H9 (cell line): ENCODE measurements around the gene ZNF865. TPM values are rescaled to one million over a fixed set of nuclear protein-coding genes. Genes with fewer than 3 reads are reported as not detected.

ENCODE experiments used
- DNase-seq: peaks from one replicate; pipeline ENCODE4 v3.0.0-alpha.2; 2017
- H2AFZ ChIP-seq: one replicate; pipeline ENCODE4 v1.6.1; 2013; ENCODE audit warnings: mild to moderate bottlenecking, low read length, control low read depth, moderate library complexity
- H2AK5ac ChIP-seq: 2 replicates; pipeline ENCODE4 v1.6.1; 2013; ENCODE audit warnings: low read length, control low read depth, mixed read lengths; ENCODE audit not compliant: insufficient read length
- H2BK120ac ChIP-seq: one replicate; pipeline ENCODE4 v1.6.1; 2013; ENCODE audit warnings: low read depth, mild to moderate bottlenecking, low read length, control low read depth, inconsistent platforms; ENCODE audit not compliant: poor library complexity, severe bottlenecking
- H2BK12ac ChIP-seq: 2 replicates; pipeline ENCODE4 v1.6.1; 2013; ENCODE audit warnings: low read length, control low read depth, mixed read lengths, low read depth; ENCODE audit not compliant: insufficient read length
- H2BK15ac ChIP-seq: 2 replicates; pipeline ENCODE4 v1.6.1; 2013; ENCODE audit warnings: low read depth, low read length, control low read depth
- H2BK20ac ChIP-seq: one replicate; pipeline ENCODE4 v1.6.1; 2013; ENCODE audit warnings: low read depth, mild to moderate bottlenecking, low read length, control low read depth, inconsistent platforms; ENCODE audit not compliant: poor library complexity, severe bottlenecking
- H2BK5ac ChIP-seq: 2 replicates; pipeline ENCODE4 v1.6.1; 2013; ENCODE audit warnings: low read length, control low read depth, mixed read lengths; ENCODE audit not compliant: insufficient read length
- H3K14ac ChIP-seq: 2 replicates; pipeline ENCODE4 v1.6.1; 2013; ENCODE audit warnings: low read length, control low read depth; ENCODE audit not compliant: insufficient read depth
- H3K18ac ChIP-seq: 2 replicates; pipeline ENCODE4 v1.6.1; 2013; ENCODE audit warnings: low read depth, mild to moderate bottlenecking, mixed read lengths, low read length, control low read depth; ENCODE audit not compliant: insufficient read length
- H3K23ac ChIP-seq: 2 replicates; pipeline ENCODE4 v1.6.1; 2013; ENCODE audit warnings: low read length, control low read depth, mixed read lengths, low read depth; ENCODE audit not compliant: insufficient read length
- H3K23me2 ChIP-seq: 2 replicates; pipeline ENCODE4 v1.6.1; 2013; ENCODE audit warnings: low read depth, mild to moderate bottlenecking, mixed read lengths, low read length, control low read depth; ENCODE audit not compliant: insufficient read length, poor library complexity, severe bottlenecking
- H3K27ac ChIP-seq: 2 replicates; pipeline ENCODE4 v1.5.1; 2013; ENCODE audit warnings: low read length, control low read depth, mixed read lengths, low read depth; ENCODE audit not compliant: insufficient read length
- H3K27me3 ChIP-seq: 2 replicates; pipeline ENCODE4 v1.6.1; 2013; ENCODE audit warnings: low read length, control low read depth, inconsistent platforms; ENCODE audit not compliant: insufficient read depth
- H3K4ac ChIP-seq: 2 replicates; pipeline ENCODE4 v1.6.1; 2013; ENCODE audit warnings: low read depth, mild to moderate bottlenecking, control low read depth, inconsistent platforms, low read length, moderate library complexity
- H3K4me1 ChIP-seq: 2 replicates; pipeline ENCODE4 v1.6.1; 2013; ENCODE audit warnings: low read length, control low read depth, inconsistent platforms; ENCODE audit not compliant: insufficient read depth
- H3K4me2 ChIP-seq: 2 replicates; pipeline ENCODE4 v1.6.1; 2013; ENCODE audit warnings: low read length, control low read depth, mixed read lengths; ENCODE audit not compliant: insufficient read length, insufficient read depth
- H3K56ac ChIP-seq: 2 replicates; pipeline ENCODE4 v1.6.1; 2013; ENCODE audit warnings: low read depth, mild to moderate bottlenecking, mixed read lengths, low read length, control low read depth; ENCODE audit not compliant: insufficient read length
- H3K79me1 ChIP-seq: 2 replicates; pipeline ENCODE4 v1.6.1; 2013; ENCODE audit warnings: low read depth, mild to moderate bottlenecking, moderate library complexity, low read length, control low read depth, inconsistent platforms; ENCODE audit not compliant: insufficient read depth, poor library complexity, severe bottlenecking
- H3K79me2 ChIP-seq: 2 replicates; pipeline ENCODE4 v1.6.1; 2013; ENCODE audit warnings: low read length, control low read depth, inconsistent platforms; ENCODE audit not compliant: insufficient read depth
- H3K9ac ChIP-seq: 2 replicates; pipeline ENCODE4 v1.6.1; 2013; ENCODE audit warnings: low read length, control low read depth, mixed read lengths; ENCODE audit not compliant: insufficient read length; ENCODE audit errors: extremely low read depth
- H3K9me3 ChIP-seq: one replicate; pipeline ENCODE4 v1.6.1; 2013; ENCODE audit warnings: low read depth, low read length, inconsistent platforms; ENCODE audit not compliant: control insufficient read depth
- H3T11ph ChIP-seq: one replicate; pipeline ENCODE4 v1.6.1; 2013; ENCODE audit warnings: mild to moderate bottlenecking, low read length, control low read depth, inconsistent platforms
- H4K20me1 ChIP-seq: one replicate; pipeline ENCODE4 v1.6.1; 2013; ENCODE audit not compliant: control insufficient read depth, insufficient read length, insufficient read depth
- H4K5ac ChIP-seq: 2 replicates; pipeline ENCODE4 v1.6.1; 2013; ENCODE audit warnings: low read depth, mild to moderate bottlenecking, mixed read lengths, low read length, control low read depth; ENCODE audit not compliant: insufficient read length
- H4K8ac ChIP-seq: replicated peaks from 2 replicates; pipeline ENCODE4 v1.6.1; 2013; ENCODE audit warnings: low read length, control low read depth, mixed read lengths, low read depth; ENCODE audit not compliant: insufficient read length
- H4K91ac ChIP-seq: 2 replicates; pipeline ENCODE4 v1.6.1; 2013; ENCODE audit warnings: low read depth, mild to moderate bottlenecking, moderate library complexity, mixed read lengths, low read length, control low read depth; ENCODE audit not compliant: insufficient read length
- H3K27ac Mint-ChIP-seq, 3 experiments: 2 replicates in 2 of 3; 3 replicates in 1 of 3; pipeline ENCODE4 v1.8.0; 2020 to 2021; ENCODE audit warnings: mixed read lengths in 3 of 3, mild to moderate bottlenecking in 1 of 3, moderate library complexity in 1 of 3
- H3K27me3 Mint-ChIP-seq: 2 replicates; pipeline ENCODE4 v1.8.0; 2021; ENCODE audit warnings: low read depth, mild to moderate bottlenecking, moderate library complexity, mixed read lengths
- H3K36me3 Mint-ChIP-seq, 3 experiments: 2 replicates in 2 of 3; 3 replicates in 1 of 3; pipeline ENCODE4 v1.8.0; 2020 to 2021; ENCODE audit warnings: low read depth in 3 of 3, mixed read lengths in 3 of 3; ENCODE audit not compliant: insufficient read depth in 1 of 3
- H3K4me1 Mint-ChIP-seq, 2 experiments: 2 replicates each; pipeline ENCODE4 v1.8.0; 2020; ENCODE audit warnings: mixed read lengths in 2 of 2
- H3K4me3 Mint-ChIP-seq, 2 experiments: 2 replicates in 1 of 2; 3 replicates in 1 of 2; pipeline ENCODE4 v1.8.0; 2020 to 2021; ENCODE audit warnings: mild to moderate bottlenecking in 2 of 2, mixed read lengths in 2 of 2, moderate library complexity in 1 of 2
- H3K9me3 Mint-ChIP-seq, 2 experiments: 2 replicates in 1 of 2; 3 replicates in 1 of 2; pipeline ENCODE4 v1.8.0; 2020; ENCODE audit warnings: mild to moderate bottlenecking in 2 of 2, mixed read lengths in 2 of 2, moderate library complexity in 1 of 2
- WGBS: extraction: QIAGEN DNeasy Blood & Tissue Kit; methylation state at CpG from one replicate; pipeline ENCODE4 v1.1.7; 2013; ENCODE audit warnings: missing lambda C conversion rate, low lambda C conversion rate, mixed read lengths; ENCODE audit not compliant: insufficient read length; ENCODE audit errors: extremely low coverage; 5-methylcytosine and 5-hydroxymethylcytosine counted together
- total RNA-seq: library from RNA; stranded (reverse); gene quantifications from 2 replicates; pipeline ENCODE4 v1.2.1, GENCODE V29; 2021
- TF ChIP-seq, protein P1 (sequence below): fragments of 200-600 bp; sonication (generic); conservative IDR thresholded peaks from 3 replicates; pipeline ENCODE4 v1.8.0; 2021; ENCODE audit warnings: antibody characterized with exemption, mild to moderate bottlenecking

The ZNF865 gene
- total RNA-seq, 1 experiment from 2014 or later: 14.3 TPM

DNA sequence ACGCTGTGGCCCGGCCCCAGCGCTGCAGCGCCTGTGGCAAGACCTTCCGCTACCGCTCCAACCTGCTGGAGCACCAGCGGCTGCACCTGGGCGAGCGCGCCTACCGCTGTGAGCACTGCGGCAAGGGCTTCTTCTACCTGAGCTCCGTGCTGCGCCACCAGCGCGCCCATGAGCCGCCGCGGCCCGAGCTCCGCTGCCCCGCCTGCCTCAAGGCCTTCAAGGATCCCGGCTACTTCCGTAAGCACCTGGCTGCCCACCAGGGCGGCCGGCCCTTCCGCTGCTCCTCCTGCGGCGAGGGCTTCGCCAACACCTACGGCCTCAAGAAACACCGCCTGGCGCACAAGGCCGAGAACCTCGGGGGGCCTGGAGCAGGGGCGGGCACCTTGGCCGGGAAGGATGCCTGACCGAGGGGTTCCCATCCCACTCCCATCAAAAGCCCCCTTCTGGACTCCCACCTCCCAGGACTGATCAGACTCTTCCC lies 11.0 kb downstream of the ZNF865 start:
- H2BK15ac ChIP-seq: no peak overlapping the region
- H4K8ac ChIP-seq: no peak overlapping the region
- H3K27ac ChIP-seq: no peak overlapping the region
- H3K9me3 ChIP-seq: no peaks in the 10 kb centered on the region
- H4K5ac ChIP-seq: no peak overlapping the region
- no peak overlapping the region for H3T11ph ChIP-seq
- no peak overlapping the region for H3K56ac ChIP-seq
- H2BK120ac ChIP-seq: no peak overlapping the region
- no peak overlapping the region for H4K91ac ChIP-seq
- no peaks in the 10 kb centered on the region for H3K79me1 ChIP-seq
- H3K4me2 ChIP-seq: no peak overlapping the region
- TF ChIP-seq, protein P1, sequence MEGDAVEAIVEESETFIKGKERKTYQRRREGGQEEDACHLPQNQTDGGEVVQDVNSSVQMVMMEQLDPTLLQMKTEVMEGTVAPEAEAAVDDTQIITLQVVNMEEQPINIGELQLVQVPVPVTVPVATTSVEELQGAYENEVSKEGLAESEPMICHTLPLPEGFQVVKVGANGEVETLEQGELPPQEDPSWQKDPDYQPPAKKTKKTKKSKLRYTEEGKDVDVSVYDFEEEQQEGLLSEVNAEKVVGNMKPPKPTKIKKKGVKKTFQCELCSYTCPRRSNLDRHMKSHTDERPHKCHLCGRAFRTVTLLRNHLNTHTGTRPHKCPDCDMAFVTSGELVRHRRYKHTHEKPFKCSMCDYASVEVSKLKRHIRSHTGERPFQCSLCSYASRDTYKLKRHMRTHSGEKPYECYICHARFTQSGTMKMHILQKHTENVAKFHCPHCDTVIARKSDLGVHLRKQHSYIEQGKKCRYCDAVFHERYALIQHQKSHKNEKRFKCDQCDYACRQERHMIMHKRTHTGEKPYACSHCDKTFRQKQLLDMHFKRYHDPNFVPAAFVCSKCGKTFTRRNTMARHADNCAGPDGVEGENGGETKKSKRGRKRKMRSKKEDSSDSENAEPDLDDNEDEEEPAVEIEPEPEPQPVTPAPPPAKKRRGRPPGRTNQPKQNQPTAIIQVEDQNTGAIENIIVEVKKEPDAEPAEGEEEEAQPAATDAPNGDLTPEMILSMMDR: no peak
- H3K23ac ChIP-seq: no peak overlapping the region
- no peaks in the 10 kb centered on the region for H3K27me3 ChIP-seq
- no peak overlapping the region for H3K9ac ChIP-seq
- Mint-ChIP-seq H3K9me3 (no peaks in the 10 kb centered on the region; a peak in 1 of 5 replicates), H3K27ac (peak overlapping the region in 1 of 3 experiments; percentile 57; a peak in 1 of 7 replicates), H3K4me1 (peaks cover 0 to 2% of the 10 kb centered on the region in 2 experiments; a peak in 1 of 4 replicates), H3K4me3 (no peak overlapping the region), H3K27me3 (peaks cover 2% of the 10 kb centered on the region), H3K36me3 (peaks cover 22 to 46% (median 45%) of the 10 kb centered on the region in 3 experiments)
- WGBS: no CpG with 5 or more reads among the region's 38 CpGs
- no peaks in the 10 kb centered on the region for H3K79me2 ChIP-seq
- no peak overlapping the region for H2BK20ac ChIP-seq
- no peak overlapping the region for H3K18ac ChIP-seq
- H3K4me1 ChIP-seq: no peaks in the 10 kb centered on the region
- no peak overlapping the region for H3K14ac ChIP-seq
- H2BK12ac ChIP-seq: no peak overlapping the region
- no peak overlapping the region for H3K4ac ChIP-seq
- no peak overlapping the region for H2AK5ac ChIP-seq
- H2BK5ac ChIP-seq: no peak overlapping the region
- DNase-seq: no peak
- H2AFZ ChIP-seq: no peak overlapping the region
- H4K20me1 ChIP-seq: no peaks in the 10 kb centered on the region
- H3K23me2 ChIP-seq: no peaks in the 10 kb centered on the region
